ENCODE data around the gene CLRN1. TPM values are rescaled to one million over a fixed set of nuclear protein-coding genes. Genes with fewer than 3 reads are reported as not detected.

The CLRN1 gene
- total and polyA plus RNA-seq, 2 experiments from 2014 or later, result not detected

GRCh38 chr3:151012753-151013152 is 40.2 kb upstream of the CLRN1 start:
- Histone ChIP-seq H3K36me3 (no peaks in the 10 kb centered on the region), H3K4me1 (ENCODE audit: low read depth) (peaks cover 11% of the 10 kb centered on the region), H3K9me3 (ENCODE audit: low read depth) (no peaks in the 10 kb centered on the region), H3K27ac (no peak overlapping the region), H3K27me3 (no peaks in the 10 kb centered on the region), H3K4me3 (no peak overlapping the region)
- no peak for TF ChIP-seq CTCF (IDR thresholded peaks at IDR 0.05; ENCODE audit: low read depth, low read length)
- DNase-seq (ENCODE audit: low read depth in 1 of 2, low spot score in 1 of 2), result no peak

- no peaks in the 10 kb centered on the region for H3K36me3 ChIP-seq
- H3K4me3 ChIP-seq, result no peak overlapping the region
- H3K27me3 ChIP-seq, result no peaks in the 10 kb centered on the region
- H3K9me3 ChIP-seq (ENCODE audit: low read depth), result no peaks in the 10 kb centered on the region
- no peak overlapping the region for H3K27ac ChIP-seq
- H3K4me1 ChIP-seq (ENCODE audit: low read depth), result peaks cover 11% of the 10 kb centered on the region
- DNase-seq (ENCODE audit: low read depth in 1 of 2, low spot score in 1 of 2), result peak; percentile 42 to 67
- TF ChIP-seq CTCF (IDR thresholded peaks at IDR 0.05; ENCODE audit: low read depth, low read length), result no peak
Observed at GRCh38 chr3:151011427-151011826, 38.9 kb upstream of the CLRN1 start.

- Histone ChIP-seq H3K27ac (no peak overlapping the region), H3K36me3 (no peaks in the 10 kb centered on the region), H3K9me3 (ENCODE audit: low read depth) (no peaks in the 10 kb centered on the region), H3K4me1 (ENCODE audit: low read depth) (peaks cover 11% of the 10 kb centered on the region), H3K4me3 (no peak overlapping the region), H3K27me3 (no peaks in the 10 kb centered on the region)
- TF ChIP-seq CTCF (IDR thresholded peaks at IDR 0.05; ENCODE audit: low read depth, low read length), result no peak
- DNase-seq (ENCODE audit: low read depth in 1 of 2, low spot score in 1 of 2), result no peak
Observed at GRCh38 chr3:151009981-151010380, 37.5 kb upstream of the CLRN1 start.

GRCh38 chr3:151009430-151009829 is 36.9 kb upstream of the CLRN1 start:
- no peaks in the 10 kb centered on the region for H3K9me3 ChIP-seq (ENCODE audit: low read depth)
- H3K4me1 ChIP-seq (ENCODE audit: low read depth), result peaks cover 9% of the 10 kb centered on the region
- no peaks in the 10 kb centered on the region for H3K27me3 ChIP-seq
- H3K36me3 ChIP-seq, result no peaks in the 10 kb centered on the region
- no peak for TF ChIP-seq CTCF (IDR thresholded peaks at IDR 0.05; ENCODE audit: low read depth, low read length)
- no peak overlapping the region for H3K4me3 ChIP-seq
- DNase-seq (ENCODE audit: low read depth in 1 of 2, low spot score in 1 of 2), result no peak
- H3K27ac ChIP-seq, result no peak overlapping the region

GRCh38 chr3:151008699-151009098 is 36.2 kb upstream of the CLRN1 start:
- Histone ChIP-seq H3K9me3 (ENCODE audit: low read depth) (no peaks in the 10 kb centered on the region), H3K27me3 (no peaks in the 10 kb centered on the region), H3K4me3 (no peak overlapping the region), H3K4me1 (ENCODE audit: low read depth) (peaks cover 7% of the 10 kb centered on the region), H3K36me3 (no peaks in the 10 kb centered on the region), H3K27ac (no peak overlapping the region)
- DNase-seq (ENCODE audit: low read depth in 1 of 2, low spot score in 1 of 2), result peak; percentile 15 to 79
- TF ChIP-seq CTCF (IDR thresholded peaks at IDR 0.05; ENCODE audit: low read depth, low read length), result peak; percentile 64

- DNase-seq (ENCODE audit: low read depth in 1 of 2, low spot score in 1 of 2), result no peak
- Histone ChIP-seq H3K27me3 (no peaks in the 10 kb centered on the region), H3K27ac (no peak overlapping the region), H3K36me3 (no peaks in the 10 kb centered on the region), H3K4me1 (ENCODE audit: low read depth) (no peaks in the 10 kb centered on the region), H3K4me3 (no peak overlapping the region), H3K9me3 (ENCODE audit: low read depth) (no peaks in the 10 kb centered on the region)
- no peak for TF ChIP-seq CTCF (IDR thresholded peaks at IDR 0.05; ENCODE audit: low read depth, low read length)
Observed at GRCh38 chr3:151003768-151004134, 31.2 kb upstream of the CLRN1 start.

All from cardiac muscle cell (in vitro differentiated cells and primary cell).